Stimulated activated CD4-positive, alpha-beta T cell treated with anti-CD3 and anti-CD28 coated beads, Interleukin-12 subunit alpha, Interleukin-12 subunit beta, amount 100 ng/mL, for 48 hours (primary cell): ENCODE data around the gene GFRA4.

Experiments
- DNase-seq, 3 donors: peaks; one replicate each; pipeline ENCODE4 v3.0.0-alpha.2; 2020; ENCODE audit warnings: low read depth in 2 of 3, low spot score in 1 of 3

GFRA4 gene, protein sequence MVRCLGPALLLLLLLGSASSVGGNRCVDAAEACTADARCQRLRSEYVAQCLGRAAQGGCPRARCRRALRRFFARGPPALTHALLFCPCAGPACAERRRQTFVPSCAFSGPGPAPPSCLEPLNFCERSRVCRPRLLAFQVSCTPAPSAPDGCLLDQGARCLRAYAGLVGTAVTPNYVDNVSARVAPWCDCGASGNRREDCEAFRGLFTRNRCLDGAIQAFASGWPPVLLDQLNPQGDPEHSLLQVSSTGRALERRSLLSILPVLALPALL

DNA sequence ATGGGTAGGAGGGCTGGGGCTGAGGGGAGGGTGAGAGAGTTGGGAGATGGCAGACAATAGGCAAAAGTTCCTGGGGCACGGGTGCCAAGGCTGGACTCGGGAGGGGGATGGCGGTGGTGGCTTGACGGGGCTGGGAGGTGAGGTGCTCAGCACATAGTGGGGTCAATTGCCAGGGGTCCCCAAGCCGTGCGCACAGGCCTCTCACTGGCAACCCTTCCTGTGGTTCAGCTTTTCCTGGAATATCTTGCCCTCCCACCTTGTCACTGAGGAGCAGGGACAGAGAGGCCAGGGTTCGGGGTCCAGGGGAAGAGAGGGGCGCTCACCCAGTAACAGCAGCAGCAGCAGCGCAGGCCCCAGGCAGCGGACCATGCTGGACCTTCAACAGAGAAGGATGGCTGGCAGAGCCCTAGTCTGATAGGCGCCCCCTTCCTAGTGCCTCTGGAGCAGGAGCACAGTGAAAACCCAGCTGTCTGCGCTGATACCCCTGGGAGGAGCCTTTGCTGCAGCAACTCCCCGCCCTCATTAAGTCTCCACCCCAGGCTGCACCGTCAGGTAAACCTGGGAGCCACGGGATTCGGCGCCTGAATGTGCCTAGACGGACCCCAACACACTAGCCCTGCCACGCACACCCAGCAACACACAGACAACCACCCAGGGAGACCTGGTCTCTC lies at the start of gene GFRA4:
Gene GFRA4 (minus strand): TSS at position 369 of the 671 bp plus-strand sequence. CDS start 0 bp downstream, at position 369.
- no peak for DNase-seq

DNA sequence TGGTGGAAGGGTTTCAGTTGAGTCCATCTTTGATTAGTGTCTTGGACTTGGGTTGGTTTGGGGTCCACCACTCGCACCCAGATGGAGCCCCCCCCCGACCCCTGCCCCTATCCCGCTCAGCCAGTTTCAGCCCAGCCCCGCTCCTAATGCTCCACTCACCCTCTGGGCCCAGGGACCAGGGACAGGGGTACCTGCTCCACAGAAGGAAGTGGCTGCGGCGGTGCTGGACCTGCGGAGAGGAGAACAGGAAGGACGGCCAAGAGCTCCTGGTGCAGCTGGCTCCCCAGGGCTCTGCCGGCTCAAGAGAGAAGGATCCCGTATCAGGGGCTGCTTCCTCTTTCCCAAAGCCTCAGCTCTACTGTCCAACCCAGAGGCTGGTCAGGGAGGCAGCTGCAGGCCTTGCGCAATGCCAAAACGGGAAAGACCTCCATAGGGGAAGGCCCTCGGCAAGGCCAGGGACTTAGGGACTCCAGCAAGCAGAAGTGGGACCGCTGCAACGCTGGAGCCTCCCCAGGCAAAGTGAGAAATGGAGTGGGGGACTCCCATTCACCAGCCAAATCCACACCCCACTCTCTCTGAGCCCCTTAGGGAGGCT lies 49.2 kb upstream of the GFRA4 start, which contains the start of gene SIGLEC1:
Gene SIGLEC1 (minus strand): TSS at position 322 of the 595 bp plus-strand sequence. CDS start 5,472 bp downstream, outside the sequence.
- no peak for DNase-seq

DNA sequence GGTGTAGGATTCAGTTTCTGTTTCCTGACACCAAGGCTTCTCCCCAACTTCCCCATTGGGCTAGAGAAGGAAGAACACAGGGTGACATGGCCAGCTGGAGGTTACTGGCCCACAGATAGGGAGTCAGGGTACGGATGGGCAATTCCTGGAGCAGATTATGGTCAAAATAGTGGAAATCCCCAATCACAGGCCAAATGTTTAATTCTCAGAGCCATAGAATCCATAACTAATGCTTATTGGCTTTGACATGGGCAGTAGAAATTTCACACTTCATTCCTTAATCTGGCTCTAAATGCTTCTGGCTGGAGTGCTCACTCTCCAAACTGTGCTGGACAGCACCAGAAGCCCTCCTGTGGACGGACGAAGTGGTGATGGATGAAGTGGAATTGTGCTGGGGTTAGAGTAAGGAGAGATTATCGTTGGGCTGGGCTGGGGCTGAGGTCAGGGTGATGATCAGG lies 48.3 kb upstream of the GFRA4 start:
- DNase-seq = no peak

DNA sequence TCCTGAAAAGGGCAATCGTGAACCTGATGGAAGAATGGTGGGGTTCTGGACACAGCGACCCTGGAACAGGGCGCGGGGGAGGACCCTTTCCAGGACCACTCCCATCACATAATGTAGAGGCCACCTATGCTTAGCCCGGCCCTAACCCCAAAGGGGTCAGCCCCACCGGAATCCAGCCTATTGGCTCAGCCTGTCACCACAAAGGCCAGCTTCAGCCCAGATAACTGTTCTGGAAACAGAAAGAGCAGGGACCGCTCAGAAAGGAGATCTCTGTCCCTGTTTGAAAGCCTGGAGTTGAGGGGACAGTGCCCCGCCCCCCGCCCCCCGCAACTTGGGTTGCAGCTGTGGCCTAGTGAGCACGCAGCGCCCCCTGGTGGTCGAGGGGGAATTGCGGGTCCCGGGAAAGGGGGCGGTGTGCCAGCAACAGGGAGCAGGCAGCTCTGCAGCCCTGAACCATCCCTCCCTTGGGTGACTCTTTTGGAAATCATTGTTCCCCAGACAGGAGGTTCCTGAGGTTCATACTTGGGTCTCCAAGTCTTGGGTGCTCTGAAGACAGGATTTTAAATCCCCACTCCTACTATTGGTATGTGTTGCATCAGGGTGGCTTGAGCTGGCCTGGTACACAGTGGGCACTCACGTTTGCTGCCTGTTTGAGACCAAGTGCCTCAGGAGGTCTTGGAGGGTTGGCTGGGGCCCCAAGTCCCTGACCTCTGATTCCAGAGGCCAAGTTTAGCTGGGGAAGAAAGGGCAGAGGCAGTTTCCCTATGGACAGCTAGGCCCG lies 47.7 kb upstream of the GFRA4 start:
- peak; percentile 49 to 83 (median 67) for DNase-seq

DNA sequence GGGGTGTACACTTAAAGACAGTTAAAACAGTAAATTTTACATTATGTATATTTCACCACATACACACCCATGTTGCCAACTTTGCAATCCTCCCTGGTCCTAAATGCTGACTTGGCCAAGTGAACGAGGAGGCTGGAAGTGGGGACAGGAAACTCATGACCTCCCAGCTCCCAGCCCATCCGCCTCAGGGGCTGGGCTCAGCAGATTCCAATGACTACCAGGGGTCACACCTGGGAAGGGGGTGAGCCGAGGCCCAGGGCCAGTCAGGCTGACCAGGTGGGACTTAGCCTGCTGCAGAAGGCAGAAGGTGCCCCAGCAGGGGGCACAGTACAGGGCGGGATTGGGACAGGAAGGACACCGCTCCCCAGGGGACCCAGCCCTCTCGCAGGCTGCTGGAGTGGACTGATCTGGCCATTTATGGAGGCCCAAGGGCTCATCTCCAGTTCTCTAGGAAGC lies 46.8 kb upstream of the GFRA4 start:
- DNase-seq = no peak

DNA sequence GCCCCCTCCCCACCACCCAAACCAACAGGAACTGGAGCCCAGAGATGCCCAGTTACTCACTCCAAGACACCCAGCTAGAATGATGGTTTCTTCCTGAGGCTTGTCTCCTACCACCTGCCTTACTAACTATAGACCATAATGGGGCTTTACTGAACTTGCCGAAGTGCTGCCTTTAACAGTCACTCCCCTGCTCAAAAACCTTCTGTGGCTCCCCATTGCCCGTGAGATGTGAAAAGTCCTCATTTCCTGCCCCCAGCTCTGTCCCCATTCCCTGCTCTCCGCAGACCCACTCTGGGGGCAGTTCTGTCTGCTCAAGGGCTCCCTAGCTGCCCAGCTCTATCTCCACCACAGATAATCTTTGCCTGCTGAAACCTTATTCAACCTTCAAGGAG lies 44.3 kb upstream of the GFRA4 start:
- DNase-seq = no peak

DNA sequence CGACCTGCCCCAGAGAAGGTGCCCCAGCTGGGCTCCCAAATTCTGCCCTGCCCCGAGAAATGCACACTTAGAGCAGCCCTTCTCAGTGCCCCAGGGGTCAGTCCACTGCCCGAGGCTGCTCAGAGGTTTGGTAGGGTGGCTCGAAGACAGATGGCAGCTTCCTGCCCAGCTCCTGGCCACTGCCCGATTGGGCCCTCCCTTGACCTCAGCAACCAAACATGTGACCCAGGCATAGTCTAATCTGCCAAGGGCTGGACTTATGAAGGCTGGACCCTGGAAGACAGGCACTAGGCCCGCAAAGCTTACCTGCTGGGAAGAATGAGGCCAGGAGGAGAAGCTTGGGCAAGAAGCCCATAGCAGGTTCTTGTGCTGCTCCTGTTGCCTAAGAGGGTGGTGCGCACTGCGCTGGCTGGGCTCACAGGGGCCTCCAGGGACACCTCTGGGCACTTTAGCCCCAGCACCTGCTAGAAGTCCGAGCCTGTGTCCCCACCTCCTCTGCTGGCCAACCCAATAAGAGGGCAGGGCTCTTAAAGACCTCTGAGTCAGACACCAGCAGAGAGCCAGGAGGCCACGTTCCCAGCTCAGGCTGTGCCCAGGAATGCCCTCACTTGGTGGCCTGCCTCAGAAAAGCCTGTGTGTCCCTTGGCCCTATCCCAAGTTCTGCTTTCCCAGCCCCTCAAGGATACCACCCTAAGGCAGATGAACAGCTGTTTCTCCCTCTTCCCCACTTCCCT lies 43.7 kb upstream of the GFRA4 start:
- no peak for DNase-seq

DNA sequence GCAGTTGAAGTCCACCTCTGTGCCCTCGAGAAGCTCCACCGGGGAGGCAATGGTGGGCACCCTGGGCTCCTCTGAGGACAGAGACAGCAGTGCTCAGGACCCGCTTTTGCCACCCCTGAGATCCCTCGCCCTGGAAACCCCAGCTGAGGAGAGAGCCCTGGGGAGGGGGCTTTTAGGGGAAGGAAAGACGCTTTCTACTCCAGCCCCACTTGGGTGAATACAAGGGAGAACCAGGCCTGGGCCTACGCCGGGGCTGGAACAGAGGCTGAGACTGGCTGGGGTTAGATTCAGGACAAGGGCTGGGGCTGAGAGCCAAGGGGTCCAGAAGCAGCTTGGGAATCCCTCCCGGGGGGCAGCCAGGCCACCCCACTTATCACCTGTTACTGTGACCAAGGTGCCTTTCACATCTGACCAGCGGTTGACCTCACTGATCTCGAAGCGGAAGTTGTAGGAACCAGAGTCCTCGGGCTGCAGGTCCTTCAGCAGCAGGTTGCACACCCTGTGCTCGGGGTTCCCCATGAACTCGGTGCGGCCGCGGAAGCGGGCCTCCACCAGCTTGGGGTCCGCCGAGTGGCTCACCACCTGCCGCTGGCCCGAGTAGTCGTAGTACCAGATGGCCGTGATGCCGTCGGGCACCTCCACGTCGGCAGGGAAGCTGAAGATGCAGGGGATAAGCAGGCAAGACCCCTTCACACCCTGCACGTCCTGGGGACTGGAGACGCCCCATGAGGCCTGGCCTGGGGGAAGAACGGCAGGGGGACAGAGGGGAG lies 43.0 kb upstream of the GFRA4 start:
- no peak for DNase-seq

DNA sequence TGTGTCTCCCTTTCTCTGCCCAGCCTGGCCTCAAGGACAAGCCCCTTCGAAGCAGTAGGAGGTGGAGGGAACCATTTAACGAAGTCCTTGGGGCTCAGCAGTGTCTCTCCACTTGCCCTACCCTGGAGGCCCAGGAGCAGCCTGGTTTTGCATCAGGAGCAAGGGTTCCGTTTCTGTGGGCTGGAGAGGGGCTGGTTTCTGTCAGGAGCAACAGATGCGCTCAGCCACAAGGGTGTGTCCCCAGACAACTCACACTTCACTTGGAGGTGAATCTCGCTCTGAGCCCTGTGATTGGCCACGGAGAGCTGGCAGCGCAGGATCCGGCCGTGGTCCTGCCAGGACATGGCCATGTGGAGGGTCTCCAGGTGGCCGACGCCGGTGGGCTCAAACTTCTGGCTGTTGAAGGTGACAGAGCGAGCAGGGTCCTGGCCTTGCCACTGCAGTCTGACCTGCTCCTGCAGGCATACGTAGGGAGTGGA lies 42.3 kb upstream of the GFRA4 start:
- no peak for DNase-seq

DNA sequence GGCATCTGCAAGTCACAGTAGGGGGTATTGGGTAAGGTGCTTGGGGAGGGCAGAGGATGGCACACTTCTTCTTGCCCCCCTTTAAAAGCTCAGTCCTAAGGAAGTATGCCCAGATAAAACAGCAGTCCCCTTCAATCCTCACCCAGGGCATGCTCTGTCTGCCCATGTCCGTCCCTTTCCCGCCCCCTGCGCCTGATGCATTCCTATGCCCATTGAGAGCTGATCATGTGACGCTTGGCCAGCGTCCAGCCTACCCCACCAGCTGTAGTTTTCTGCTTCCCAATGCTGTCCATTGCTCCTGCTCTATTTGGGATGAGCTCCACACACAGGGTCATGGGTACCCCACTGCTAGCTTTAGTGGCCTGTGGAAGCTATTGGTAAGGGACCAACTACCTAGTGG lies 40.9 kb upstream of the GFRA4 start:
- DNase-seq = no peak

DNA sequence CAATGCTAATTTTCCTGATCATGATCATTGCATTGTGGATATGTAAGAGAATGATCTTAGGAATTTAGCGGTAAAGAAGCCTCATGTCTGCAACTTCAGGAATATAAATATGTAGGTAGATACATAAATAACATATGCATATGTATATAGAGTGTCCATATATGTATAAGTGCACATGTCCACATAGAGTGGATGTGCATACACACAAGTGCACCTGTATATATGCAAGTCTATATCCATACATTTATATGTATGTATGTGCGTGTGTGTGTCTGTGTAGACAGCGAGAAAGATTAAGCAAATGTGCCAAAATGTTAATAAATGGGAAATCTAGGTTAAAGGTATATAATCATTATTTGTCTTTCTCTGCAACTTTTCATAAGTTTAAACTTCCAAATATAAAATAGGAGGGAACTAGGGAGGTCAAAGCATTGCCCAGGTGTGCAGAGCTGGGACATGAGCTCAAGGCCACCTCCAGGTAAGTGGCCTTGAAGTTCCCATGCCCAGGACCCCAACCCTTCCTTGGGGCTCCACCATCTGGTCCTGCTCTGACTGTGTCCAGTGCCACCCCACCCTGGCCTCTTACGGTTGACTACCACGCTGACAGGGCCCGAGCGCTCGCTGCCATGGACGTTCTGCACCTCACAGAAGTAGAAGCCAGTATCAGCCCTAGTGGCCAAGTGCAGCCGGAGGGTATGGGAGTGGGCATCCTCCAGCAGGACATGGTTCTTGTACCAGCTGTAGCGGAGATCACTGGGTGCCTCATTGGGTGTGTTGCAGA lies 39.6 kb upstream of the GFRA4 start:
- DNase-seq = no peak

DNA sequence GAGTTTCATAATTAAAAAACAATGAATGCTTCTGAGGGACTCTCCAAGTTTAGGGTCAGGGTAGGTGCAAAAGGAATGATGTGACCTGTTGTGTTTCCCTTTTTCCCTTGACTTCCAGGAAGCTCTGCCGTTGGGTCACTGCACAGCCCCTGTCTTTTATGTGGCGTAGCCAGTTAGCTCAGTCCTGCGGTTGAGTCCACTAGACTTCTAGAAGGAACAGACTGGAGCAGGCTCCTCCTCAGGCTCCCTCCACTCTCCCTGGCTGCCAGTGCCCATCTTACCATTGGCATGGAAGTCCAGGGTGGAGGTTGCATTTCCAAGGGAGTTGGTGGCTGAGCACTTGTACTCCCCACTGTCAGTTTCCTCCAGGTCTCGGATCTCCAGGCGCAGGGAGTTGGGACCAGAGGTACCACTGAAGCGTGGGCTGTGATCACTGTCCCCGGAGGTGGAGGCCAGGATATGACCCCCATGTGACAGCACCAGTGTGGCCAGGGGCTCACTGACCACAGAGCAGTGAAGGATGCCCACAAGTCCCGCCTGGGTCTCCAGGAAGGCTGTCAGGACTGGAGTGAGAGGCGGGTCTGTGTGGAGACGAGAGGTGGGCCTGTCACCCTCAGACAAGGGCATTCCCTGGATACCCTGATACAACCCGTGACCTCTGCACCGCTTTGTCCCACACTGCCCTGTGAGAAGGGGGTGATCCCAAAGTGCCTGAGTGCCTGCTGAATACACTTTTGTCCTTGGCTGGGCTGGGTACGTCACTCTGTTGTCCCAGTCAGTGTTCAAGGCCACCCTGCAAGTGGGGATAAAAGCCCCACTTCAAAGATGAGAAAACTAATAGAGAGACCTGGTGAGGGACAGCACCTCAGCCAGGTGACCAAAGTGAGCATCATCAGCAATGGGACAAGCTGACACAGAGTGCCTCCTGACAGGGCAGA lies 38.1 kb upstream of the GFRA4 start:
- DNase-seq = no peak

DNA sequence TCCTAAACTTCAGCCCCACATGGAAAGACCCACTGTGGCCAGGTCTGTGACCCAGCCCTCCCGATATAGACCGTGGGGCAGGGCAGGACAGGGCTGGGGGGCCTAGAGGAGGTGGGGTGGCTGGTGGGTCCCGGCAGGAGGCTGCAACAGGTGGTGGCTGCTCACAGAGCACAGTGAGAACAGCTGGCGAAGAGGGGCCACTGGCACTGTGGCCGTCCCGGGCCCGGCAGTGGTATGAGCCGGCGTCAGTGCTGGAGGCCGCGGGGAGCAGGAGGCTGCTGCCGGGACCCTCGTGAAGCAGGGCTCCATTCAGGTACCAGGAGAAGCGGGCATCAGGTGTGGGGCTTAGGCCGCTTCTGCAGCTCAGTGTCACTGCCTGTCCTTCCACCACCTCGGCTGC lies 35.8 kb upstream of the GFRA4 start:
- DNase-seq = no peak

DNA sequence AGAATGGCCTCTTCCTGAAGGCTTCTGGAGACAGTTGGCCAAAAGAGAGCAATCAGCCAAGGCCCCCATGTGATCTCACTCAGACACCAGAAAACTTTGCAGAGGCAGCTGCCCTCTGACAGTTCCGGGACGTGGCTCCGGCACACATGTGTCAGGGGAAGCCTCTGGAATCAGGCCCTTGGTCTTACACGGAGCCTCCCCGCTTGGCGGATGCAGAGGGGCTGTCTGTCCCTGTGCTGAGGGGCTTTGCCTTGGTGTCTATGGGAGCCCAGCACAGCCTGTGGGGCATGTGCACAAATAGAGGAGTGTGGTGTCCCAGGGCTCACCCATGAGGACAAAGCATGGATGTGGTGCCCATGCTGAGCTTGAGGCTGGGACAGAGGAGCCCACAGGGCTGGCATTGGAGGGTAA lies 35.4 kb upstream of the GFRA4 start:
- DNase-seq = no peak

DNA sequence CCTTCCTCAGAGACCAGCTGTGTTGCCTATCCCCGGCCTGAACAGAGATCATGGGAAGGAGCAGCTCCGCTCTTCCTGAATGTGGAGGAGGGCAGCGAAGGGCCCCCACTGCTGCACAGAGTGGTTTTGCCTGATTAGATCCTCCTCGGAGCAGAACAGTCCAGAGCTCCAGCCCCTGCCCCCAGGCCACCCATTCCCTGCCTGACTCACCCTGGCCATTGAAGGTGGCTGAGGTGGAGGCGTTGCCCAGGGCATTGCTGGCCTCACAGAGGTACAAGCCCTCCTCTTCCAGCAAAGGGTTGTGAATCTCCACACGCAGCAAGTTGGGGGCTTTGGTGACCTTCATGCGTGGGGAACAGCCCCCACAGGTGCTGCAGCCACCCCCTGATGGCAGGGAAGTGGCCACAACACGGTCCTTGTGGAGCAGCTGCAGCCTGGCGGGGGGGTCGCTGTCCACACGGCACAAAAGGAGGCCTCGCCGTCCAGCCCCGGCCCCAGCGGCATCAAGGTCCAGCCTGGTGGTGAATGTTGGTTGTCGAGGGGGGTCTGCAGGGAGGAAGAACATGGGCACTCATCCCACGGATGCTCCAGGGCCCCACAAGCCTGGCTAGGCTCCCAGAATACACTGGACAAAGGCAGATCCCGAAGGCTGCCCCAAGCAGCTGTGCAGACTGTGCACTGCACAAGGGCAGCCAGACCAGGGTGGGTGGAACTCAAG lies 34.5 kb upstream of the GFRA4 start:
- no peak for DNase-seq

DNA sequence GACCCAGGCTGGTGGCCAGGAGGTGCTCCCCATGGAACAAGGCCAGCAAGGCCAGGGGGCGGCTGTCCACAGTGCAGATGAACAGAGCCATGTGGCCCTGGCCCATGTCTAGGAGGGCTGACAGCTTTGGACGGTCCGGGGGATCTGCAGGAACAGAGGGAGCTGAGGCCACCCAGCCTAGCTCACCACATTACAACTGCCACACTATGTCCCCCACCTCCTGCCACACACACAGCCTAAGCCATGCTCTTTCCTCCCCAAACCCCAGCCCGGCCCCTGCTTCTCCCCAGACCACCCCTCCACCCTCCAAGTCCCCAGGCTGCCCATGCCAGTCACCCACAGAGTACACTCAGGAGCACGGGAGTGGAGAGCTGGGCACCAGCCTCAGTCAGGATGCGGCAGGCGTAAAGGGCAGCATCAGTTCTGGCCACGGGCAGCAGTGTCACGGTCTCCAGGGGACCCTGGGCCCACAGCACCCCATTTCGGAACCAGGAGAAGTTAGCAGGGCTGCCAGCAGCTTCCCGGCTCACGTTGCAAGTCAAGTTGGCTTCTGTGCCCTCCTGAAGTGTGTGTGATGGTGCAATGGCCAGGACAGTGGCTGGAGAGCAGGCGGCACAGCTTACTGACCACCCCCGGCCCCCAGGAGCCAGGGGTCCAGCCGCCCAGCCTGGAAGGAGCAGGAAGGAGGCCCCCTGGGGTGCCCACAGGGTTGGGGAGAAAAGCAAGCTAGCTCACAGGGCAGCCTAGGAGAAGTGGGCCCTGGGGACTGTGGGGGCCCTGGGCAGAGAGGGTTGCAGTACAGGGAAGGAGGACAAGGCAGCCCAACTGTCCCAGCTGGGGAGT lies 33.8 kb upstream of the GFRA4 start:
- no peak for DNase-seq
